ENCODE data around the gene TPRA1. TPM values are rescaled to one million over a fixed set of nuclear protein-coding genes. Genes with fewer than 3 reads are reported as not detected.
A peak's percentile ranks its signal among the peaks of the same experiment; 100 is the strongest.
"Not testable (repeated sequence)": the region's sequence is repeated elsewhere in the genome, so short reads cannot be mapped to it uniquely, and the experiment has no call there.

TPRA1 gene
- total and polyA plus RNA-seq, 4 experiments from 2014 or later, result 28.3 to 40.1 (median 31.4) TPM

- no peak overlapping the region for H3K27ac ChIP-seq (ENCODE audit: low read depth, low read length)
- H3K27me3 ChIP-seq (ENCODE audit: insufficient read depth, low read length), result no peaks in the 10 kb centered on the region
- intact Hi-C loops (cut with micrococcal nuclease), result no loop called here
- Mint-ChIP-seq H3K9me3 (no peaks in the 10 kb centered on the region), H3K27ac (no peak overlapping the region), H3K4me1 (peaks cover 0 to 4% (median 2%) of the 10 kb centered on the region in 4 donors), H3K36me3 (peaks cover 37 to 52% of the 10 kb centered on the region in 2 donors), H3K27me3 (no peaks in the 10 kb centered on the region), H3K4me3 (no peak overlapping the region)
- ChIA-PET CTCF (ENCODE audit: partially characterized antibody) (interaction anchor here (1.0 to 1.5 kb wide), 4 partner anchors 8 to 43 kb away, joined by 3 to 4 read pairs (median 3); no protein-coding TSS in a partner anchor), POLR2A (ENCODE audit: partially characterized antibody) (no interaction called here)
- no peaks in the 10 kb centered on the region for H3K9me3 ChIP-seq (ENCODE audit: control insufficient read depth in 1 of 2, low read length in 2 of 2)
- no peak for DNase-seq
- peaks cover 15% of the 10 kb centered on the region for H3K36me3 ChIP-seq (ENCODE audit: insufficient read depth, low read length)
- H3K4me1 ChIP-seq (ENCODE audit: insufficient read depth, low read length), result no peaks in the 10 kb centered on the region
- H3K4me3 ChIP-seq (ENCODE audit: low read length in 2 of 2), result no peak overlapping the region
Measured at GRCh38 chr3:127607675-127608361, 17.3 kb upstream of the TPRA1 start.

GRCh38 chr3:127606981-127607595 is 16.6 kb upstream of the TPRA1 start:
- H3K27ac ChIP-seq (ENCODE audit: low read depth, low read length), result no peak overlapping the region
- H3K4me1 Mint-ChIP-seq, result peaks cover 0 to 9% (median 2%) of the 10 kb centered on the region in 4 donors

GRCh38 chr3:127606086-127606805 is 15.7 kb upstream of the TPRA1 start:
- no peaks in the 10 kb centered on the region for H3K4me1 ChIP-seq (ENCODE audit: insufficient read depth, low read length)
- Mint-ChIP-seq H3K27me3 (no peaks in the 10 kb centered on the region), H3K4me3 (no peak overlapping the region), H3K27ac (no peak overlapping the region), H3K9me3 (no peaks in the 10 kb centered on the region), H3K4me1 (peaks cover 0 to 15% (median 2%) of the 10 kb centered on the region in 4 donors), H3K36me3 (peaks cover 32 to 46% of the 10 kb centered on the region in 2 donors)
- no peaks in the 10 kb centered on the region for H3K27me3 ChIP-seq (ENCODE audit: insufficient read depth, low read length)
- ChIA-PET POLR2A (ENCODE audit: partially characterized antibody) (no interaction called here), CTCF (ENCODE audit: partially characterized antibody) (interaction anchor here (0.8 to 2.0 kb wide), 3 partner anchors 19 to 59 kb away, joined by 3 to 5 read pairs (median 4); no protein-coding TSS in a partner anchor)
- intact Hi-C loops (cut with micrococcal nuclease), result no loop called here
- DNase-seq, result no peak
- H3K27ac ChIP-seq (ENCODE audit: low read depth, low read length), result no peak overlapping the region
- no peaks in the 10 kb centered on the region for H3K9me3 ChIP-seq (ENCODE audit: control insufficient read depth in 1 of 2, low read length in 2 of 2)
- no peak overlapping the region for H3K4me3 ChIP-seq (ENCODE audit: low read length in 2 of 2)
- H3K36me3 ChIP-seq (ENCODE audit: insufficient read depth, low read length), result peaks cover 15% of the 10 kb centered on the region

More at GRCh38 chr3:127606981-127607595, 16.6 kb upstream of the TPRA1 start:
- H3K27me3 Mint-ChIP-seq, result no peaks in the 10 kb centered on the region
- Histone ChIP-seq H3K36me3 (ENCODE audit: insufficient read depth, low read length) (peaks cover 15% of the 10 kb centered on the region), H3K27me3 (ENCODE audit: insufficient read depth, low read length) (no peaks in the 10 kb centered on the region), H3K9me3 (ENCODE audit: control insufficient read depth in 1 of 2, low read length in 2 of 2) (no peaks in the 10 kb centered on the region), H3K4me1 (ENCODE audit: insufficient read depth, low read length) (no peaks in the 10 kb centered on the region), H3K4me3 (ENCODE audit: low read length in 2 of 2) (no peak overlapping the region)
- intact Hi-C loops (cut with micrococcal nuclease), result no loop called here
- ChIA-PET POLR2A (ENCODE audit: partially characterized antibody) (no interaction called here), CTCF (ENCODE audit: partially characterized antibody) (interaction anchor here (0.8 to 1.3 kb wide), 3 partner anchors 20 to 44 kb away, joined by 3 read pairs; no protein-coding TSS in a partner anchor)
- H3K27ac Mint-ChIP-seq, result peak overlapping the region in 2 of 7 donors; percentile 18 to 29
- H3K36me3 Mint-ChIP-seq, result peaks cover 32 to 50% of the 10 kb centered on the region in 2 donors
- no peak overlapping the region for H3K4me3 Mint-ChIP-seq
- no peak for DNase-seq
- H3K9me3 Mint-ChIP-seq, result no peaks in the 10 kb centered on the region

GRCh38 chr3:127605547-127605946 is 15.0 kb upstream of the TPRA1 start:
- not testable (repeated sequence) for H3K9me3 Mint-ChIP-seq; H3K27ac Mint-ChIP-seq; H3K4me3 ChIP-seq (ENCODE audit: low read length in 2 of 2)

GRCh38 chr3:127604546-127605165 is 14.1 kb upstream of the TPRA1 start:
- Histone ChIP-seq H3K27ac (ENCODE audit: low read depth, low read length) (no peak overlapping the region), H3K4me3 (ENCODE audit: low read length in 2 of 2) (no peak overlapping the region), H3K36me3 (ENCODE audit: insufficient read depth, low read length) (peaks cover 10% of the 10 kb centered on the region), H3K9me3 (ENCODE audit: control insufficient read depth in 1 of 2, low read length in 2 of 2) (no peaks in the 10 kb centered on the region), H3K27me3 (ENCODE audit: insufficient read depth, low read length) (no peaks in the 10 kb centered on the region), H3K4me1 (ENCODE audit: insufficient read depth, low read length) (peaks cover under 1% of the 10 kb centered on the region)
- H3K27ac Mint-ChIP-seq, result no peak overlapping the region
- CTCF ChIA-PET (ENCODE audit: partially characterized antibody), result interaction anchor here (0.6 to 2.0 kb wide), 2 partner anchors 29 to 111 kb away, joined by 3 to 5 read pairs; no protein-coding TSS in a partner anchor
- DNase-seq, result no peak
- H3K4me3 Mint-ChIP-seq, result no peak overlapping the region
- H3K4me1 Mint-ChIP-seq, result peaks cover 0 to 15% (median 2%) of the 10 kb centered on the region in 4 donors
- no peaks in the 10 kb centered on the region for H3K27me3 Mint-ChIP-seq
- H3K36me3 Mint-ChIP-seq, result peaks cover 22 to 40% of the 10 kb centered on the region in 2 donors
- H3K9me3 Mint-ChIP-seq, result no peaks in the 10 kb centered on the region
- intact Hi-C loops (cut with micrococcal nuclease), result no loop called here
- POLR2A ChIA-PET (ENCODE audit: partially characterized antibody), result no interaction called here

More at GRCh38 chr3:127605547-127605946, 15.0 kb upstream of the TPRA1 start:
- H3K27ac ChIP-seq (ENCODE audit: low read depth, low read length); H3K27me3 Mint-ChIP-seq; H3K9me3 ChIP-seq (ENCODE audit: control insufficient read depth in 1 of 2, low read length in 2 of 2); H3K4me1 ChIP-seq (ENCODE audit: insufficient read depth, low read length); DNase-seq; H3K27me3 ChIP-seq (ENCODE audit: insufficient read depth, low read length); H3K4me3 Mint-ChIP-seq; intact Hi-C loops (cut with micrococcal nuclease); POLR2A ChIA-PET (ENCODE audit: partially characterized antibody): not testable (repeated sequence)
- H3K36me3 ChIP-seq (ENCODE audit: insufficient read depth, low read length), result peaks cover 10% of the 10 kb centered on the region
- CTCF ChIA-PET (ENCODE audit: partially characterized antibody), result interaction anchor here (0.9 to 2.0 kb wide), 2 partner anchors 30 to 58 kb away, joined by 4 to 5 read pairs; no protein-coding TSS in a partner anchor
- peaks cover 0 to 15% (median 2%) of the 10 kb centered on the region in 4 donors for H3K4me1 Mint-ChIP-seq
- peaks cover 28 to 44% of the 10 kb centered on the region in 2 donors for H3K36me3 Mint-ChIP-seq

- no peak for DNase-seq
- H3K9me3 ChIP-seq (ENCODE audit: control insufficient read depth in 1 of 2, low read length in 2 of 2), result no peaks in the 10 kb centered on the region
- no peak overlapping the region for H3K4me3 ChIP-seq (ENCODE audit: low read length in 2 of 2)
- H3K36me3 ChIP-seq (ENCODE audit: insufficient read depth, low read length), result peaks cover 10% of the 10 kb centered on the region
- Mint-ChIP-seq H3K4me3 (peak overlapping the region in 1 of 8 donors; percentile 26), H3K27me3 (no peaks in the 10 kb centered on the region), H3K9me3 (no peaks in the 10 kb centered on the region), H3K27ac (no peak overlapping the region), H3K4me1 (peaks cover 1 to 15% (median 3%) of the 10 kb centered on the region in 4 donors), H3K36me3 (peaks cover 19 to 38% of the 10 kb centered on the region in 2 donors)
- no peak overlapping the region for H3K27ac ChIP-seq (ENCODE audit: low read depth, low read length)
- H3K27me3 ChIP-seq (ENCODE audit: insufficient read depth, low read length), result no peaks in the 10 kb centered on the region
- POLR2A ChIA-PET (ENCODE audit: partially characterized antibody), result no interaction called here
- CTCF ChIA-PET (ENCODE audit: partially characterized antibody), result no interaction called here
- peaks cover 4% of the 10 kb centered on the region for H3K4me1 ChIP-seq (ENCODE audit: insufficient read depth, low read length)
- intact Hi-C loops (cut with micrococcal nuclease), result no loop called here
Measured at GRCh38 chr3:127604035-127604434, 13.5 kb upstream of the TPRA1 start.
